SH-SY5Y (cell line): ENCODE results near the gene PLEKHH3.

Experiments
- GATA2 ChIP-seq: IDR thresholded peaks from 2 replicates; pipeline ENCODE4 v1.6.1; 2011; ENCODE audit warnings: mild to moderate bottlenecking, low read depth, low read length
- GATA3 ChIP-seq: IDR thresholded peaks from 2 replicates; pipeline ENCODE4 v1.6.1; 2011; ENCODE audit warnings: low read depth, mild to moderate bottlenecking, low read length, moderate library complexity

DNA sequence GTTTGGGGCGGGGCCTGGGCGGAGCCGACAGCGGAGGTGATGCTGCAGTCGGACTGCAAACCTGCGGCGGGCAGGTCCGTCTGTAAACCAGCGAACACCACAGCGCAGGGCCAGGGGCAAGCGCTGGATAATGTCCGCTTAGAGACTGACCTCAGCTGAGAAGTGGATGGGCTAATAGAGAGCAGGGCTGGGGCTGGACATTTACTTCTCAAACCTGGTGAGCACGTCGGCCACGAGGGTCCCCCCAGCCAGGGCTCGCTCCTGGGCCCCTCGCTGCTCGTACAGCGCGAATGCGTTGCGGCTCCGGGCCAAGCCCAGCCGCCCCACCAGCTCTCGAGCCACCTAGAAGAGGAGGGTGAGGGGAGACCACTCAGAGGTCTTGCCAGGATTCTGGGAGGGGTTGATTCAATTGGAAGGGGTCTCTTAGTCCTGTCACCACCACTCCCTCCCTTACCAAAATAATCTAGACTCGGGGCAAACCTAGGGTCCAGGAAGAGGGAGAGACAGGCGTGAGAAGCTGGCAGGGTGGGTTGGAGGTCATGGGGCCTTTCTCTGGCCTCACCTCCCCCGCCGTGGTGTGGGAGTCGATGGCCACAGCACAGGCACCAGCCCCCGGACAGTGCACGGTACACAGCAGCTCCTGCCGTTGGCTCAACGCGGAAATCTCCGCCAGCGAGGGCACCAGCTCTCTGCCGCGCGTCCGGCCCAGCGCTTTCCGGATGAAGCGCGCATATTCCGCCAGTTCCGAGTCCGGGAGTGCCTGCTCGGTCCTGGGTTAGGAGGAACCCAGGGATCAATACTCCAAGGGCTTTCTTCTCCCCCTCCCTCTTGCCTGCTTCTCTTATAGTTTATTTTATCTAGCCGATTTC, 5.8 kb downstream of the PLEKHH3 start:
- no peak for TF ChIP-seq GATA3
- no peak for TF ChIP-seq GATA2
